ENCODE data around the gene KCNH2. TPM values are rescaled to one million over a fixed set of nuclear protein-coding genes. Genes with fewer than 3 reads are reported as not detected.

KCNH2 gene
- total RNA-seq, 2 donors from 2014 or later, result 1.1 to 1.9 TPM

GRCh38 chr7:150962290-150962552 is 15.9 kb downstream of the KCNH2 start:
- H3K9me3 Mint-ChIP-seq, result no peaks in the 10 kb centered on the region
- H3K27ac Mint-ChIP-seq, result no peak overlapping the region
- no peak overlapping the region for H3K4me3 ChIP-seq (ENCODE audit: low read length)
- no peaks in the 10 kb centered on the region for H3K9me3 ChIP-seq (ENCODE audit: control insufficient read depth, low read length)
- no peak for DNase-seq
- H3K27me3 Mint-ChIP-seq (ENCODE audit: insufficient read depth), result peaks cover 50% of the 10 kb centered on the region
- H3K4me1 Mint-ChIP-seq, result no peaks in the 10 kb centered on the region
- WGBS, 2 experiments (ENCODE audit: insufficient coverage in 1 of 2, insufficient read length in 1 of 2), result 91 to 94% methylated on average over 2 of the region's 2 CpGs
- H3K27me3 ChIP-seq (ENCODE audit: control insufficient read depth, insufficient read depth, low read length, poor library complexity, severe bottlenecking), result no peaks in the 10 kb centered on the region
- TF ChIP-seq CTCF (conservative IDR thresholded peaks at IDR 0.05), result no peak
- H3K4me3 Mint-ChIP-seq, result no peak overlapping the region
- peak overlapping the region; percentile 55 for H3K27ac ChIP-seq (ENCODE audit: low read depth, low read length)
- H3K36me3 Mint-ChIP-seq (ENCODE audit: low read depth), result no peaks in the 10 kb centered on the region
- no peaks in the 10 kb centered on the region for H3K36me3 ChIP-seq (ENCODE audit: control insufficient read depth, insufficient read depth, low read length)
- no peak overlapping the region for H3K9ac ChIP-seq (ENCODE audit: extremely low read depth, low read length, poor library complexity, severe bottlenecking)
- no peaks in the 10 kb centered on the region for H3K4me1 ChIP-seq (ENCODE audit: control insufficient read depth, insufficient read depth, low read length)

GRCh38 chr7:150961510-150962289 is 16.4 kb downstream of the KCNH2 start:
- 85 to 87% methylated on average over 7 to 17 of the region's 17 CpGs for WGBS, 2 experiments (ENCODE audit: insufficient coverage in 1 of 2, insufficient read length in 1 of 2)
- Histone ChIP-seq H3K4me1 (ENCODE audit: control insufficient read depth, insufficient read depth, low read length) (no peaks in the 10 kb centered on the region), H3K9ac (ENCODE audit: extremely low read depth, low read length, poor library complexity, severe bottlenecking) (no peak overlapping the region), H3K27me3 (ENCODE audit: control insufficient read depth, insufficient read depth, low read length, poor library complexity, severe bottlenecking) (no peaks in the 10 kb centered on the region), H3K9me3 (ENCODE audit: control insufficient read depth, low read length) (no peaks in the 10 kb centered on the region), H3K27ac (ENCODE audit: low read depth, low read length) (no peak overlapping the region), H3K36me3 (ENCODE audit: control insufficient read depth, insufficient read depth, low read length) (no peaks in the 10 kb centered on the region), H3K4me3 (ENCODE audit: low read length) (no peak overlapping the region)
- DNase-seq, result no peak
- no peak overlapping the region for H3K27ac Mint-ChIP-seq
- no peaks in the 10 kb centered on the region for H3K36me3 Mint-ChIP-seq (ENCODE audit: low read depth)
- no peak overlapping the region for H3K4me3 Mint-ChIP-seq
- peaks cover 55% of the 10 kb centered on the region for H3K27me3 Mint-ChIP-seq (ENCODE audit: insufficient read depth)
- TF ChIP-seq CTCF (conservative IDR thresholded peaks at IDR 0.05), result no peak
- no peaks in the 10 kb centered on the region for H3K4me1 Mint-ChIP-seq
- H3K9me3 Mint-ChIP-seq, result no peaks in the 10 kb centered on the region

GRCh38 chr7:150959739-150960734 is 18.1 kb downstream of the KCNH2 start:
- H3K27ac Mint-ChIP-seq, result no peak overlapping the region
- DNase-seq, result no peak
- no peak for TF ChIP-seq CTCF (conservative IDR thresholded peaks at IDR 0.05)
- Histone ChIP-seq H3K36me3 (ENCODE audit: control insufficient read depth, insufficient read depth, low read length) (no peaks in the 10 kb centered on the region), H3K4me1 (ENCODE audit: control insufficient read depth, insufficient read depth, low read length) (no peaks in the 10 kb centered on the region), H3K9ac (ENCODE audit: extremely low read depth, low read length, poor library complexity, severe bottlenecking) (no peak overlapping the region), H3K27me3 (ENCODE audit: control insufficient read depth, insufficient read depth, low read length, poor library complexity, severe bottlenecking) (no peaks in the 10 kb centered on the region), H3K27ac (ENCODE audit: low read depth, low read length) (no peak overlapping the region), H3K4me3 (ENCODE audit: low read length) (no peak overlapping the region), H3K9me3 (ENCODE audit: control insufficient read depth, low read length) (no peaks in the 10 kb centered on the region)
- no peaks in the 10 kb centered on the region for H3K9me3 Mint-ChIP-seq
- H3K4me3 Mint-ChIP-seq, result no peak overlapping the region
- WGBS, 2 experiments (ENCODE audit: insufficient coverage in 1 of 2, insufficient read length in 1 of 2), result 87 to 92% methylated on average over 17 to 24 of the region's 24 CpGs
- H3K36me3 Mint-ChIP-seq (ENCODE audit: low read depth), result no peaks in the 10 kb centered on the region
- H3K4me1 Mint-ChIP-seq, result peaks cover 5% of the 10 kb centered on the region
- H3K27me3 Mint-ChIP-seq (ENCODE audit: insufficient read depth), result peaks cover 49% of the 10 kb centered on the region

Data from endodermal cell (in vitro differentiated cells).